K562 (cell line): Measurements from ENCODE around the gene KCTD16. TPM values are rescaled to one million over a fixed set of nuclear protein-coding genes. Genes with fewer than 3 reads are reported as not detected.

ENCODE experiments used
- ATAC-seq: fragments of 200-7000 bp; cut with Tn5 transposase; 3 replicates; pipeline ENCODE4 v1.9.1; 2020; ENCODE audit warnings: moderate library complexity
- BruUV-seq: library from RNA; stranded (reverse); fragments of 400-500 nt; replicated peaks from 2 replicates; lab custom pipeline; 2021; lab: Mats Ljungman, UMichigan
- CTCF ChIA-PET: fragments of 300-600 bp; formaldehyde crosslinking; extraction: SDS; loops from one replicate; lab custom pipeline; 2021; ENCODE audit warnings: low intra/inter-chr PET ratio; lab: Yijun Ruan, JAX
- POLR2A ChIA-PET: fragments of 300-600, 350-650 bp; sonication (Branson Sonifier 250); formaldehyde crosslinking; extraction: SDS; loops from one replicate; lab custom pipeline; 2021; ENCODE audit warnings: antibody characterized with exemption, inconsistent platforms; lab: Yijun Ruan, JAX
- DNase-seq, 4 experiments: peaks; one replicate each; pipeline versions ENCODE4 v3.0.0 to v3.0.0-alpha.2; 2011 to 2018; ENCODE audit warnings: low spot score in 3 of 4, mixed read lengths in 3 of 4; ENCODE audit errors: extremely low read depth in 1 of 4
- FAIRE-seq: peaks from 2 replicates; lab custom pipeline; 2011; peaks lifted over from hg19 to GRCh38; lab: Jason Lieb, UNC
- H2AFZ ChIP-seq: 2 replicates; pipeline ENCODE4 v1.6.0; 2011; ENCODE audit warnings: low read depth, low read length, control low read depth, inconsistent platforms
- H3K27ac ChIP-seq: fragments of 200-600 bp; 3 replicates; pipeline ENCODE4 v1.8.0; 2011; ENCODE audit warnings: low read depth, mild to moderate bottlenecking, control low read depth, inconsistent platforms, low read length, moderate library complexity, mixed read lengths; ENCODE audit errors: extremely low read depth
- H3K27me3 ChIP-seq, 2 experiments: fragments of 300-600 bp in 1 of 2; 2 replicates in 1 of 2; 3 replicates in 1 of 2; pipeline versions ENCODE4 v1.6.0 to v1.8.0; 2011; ENCODE audit warnings: inconsistent platforms in 2 of 2, low read length in 2 of 2, mild to moderate bottlenecking in 1 of 2, mixed read lengths in 1 of 2, moderate library complexity in 1 of 2; ENCODE audit not compliant: control insufficient read depth in 2 of 2, insufficient read depth in 2 of 2
- H3K36me3 ChIP-seq: fragments of 300-600 bp; 3 replicates; pipeline ENCODE4 v1.8.0; 2011; ENCODE audit warnings: mild to moderate bottlenecking, low read length, inconsistent platforms; ENCODE audit not compliant: control insufficient read depth, insufficient read depth
- H3K4me1 ChIP-seq, 2 experiments: fragments of 200-600 bp in 1 of 2; replicated peaks in 1 of 2; 2 replicates in 1 of 2; 3 replicates in 1 of 2; pipeline versions ENCODE4 v1.5.1 to v1.8.0; 2011; ENCODE audit warnings: inconsistent platforms in 2 of 2, low read length in 2 of 2, mild to moderate bottlenecking in 1 of 2, mixed read lengths in 1 of 2, moderate library complexity in 1 of 2; ENCODE audit not compliant: control insufficient read depth in 2 of 2, insufficient read depth in 2 of 2
- H3K4me2 ChIP-seq: 2 replicates; pipeline ENCODE4 v1.6.1; 2011; ENCODE audit warnings: low read length, control low read depth, inconsistent platforms, mixed read lengths; ENCODE audit not compliant: insufficient read depth
- H3K4me3 ChIP-seq: fragments of 200-600 bp; sonication (generic), shearing (Covaris generic); 2 replicates; pipeline ENCODE4 v1.5.1; 2016; ENCODE audit warnings: control low read depth, inconsistent platforms
- H3K79me2 ChIP-seq: fragments of 200-600 bp; 3 replicates; pipeline ENCODE4 v1.8.0; 2011; ENCODE audit warnings: low read length, inconsistent platforms; ENCODE audit not compliant: control insufficient read depth, insufficient read depth
- H3K9ac ChIP-seq, 2 experiments: 2 replicates each; pipeline versions ENCODE4 v1.6.0 to v1.6.1; 2011; ENCODE audit warnings: low read depth in 2 of 2, low read length in 2 of 2, control low read depth in 1 of 2, inconsistent platforms in 1 of 2, mild to moderate bottlenecking in 1 of 2, mixed read lengths in 1 of 2; ENCODE audit not compliant: insufficient read depth in 1 of 2
- H3K9me1 ChIP-seq: one replicate; pipeline ENCODE4 v1.6.0; 2011; ENCODE audit warnings: inconsistent platforms, mild to moderate bottlenecking, low read length, moderate library complexity; ENCODE audit not compliant: control insufficient read depth, insufficient read depth
- H3K9me3 ChIP-seq: replicated peaks from 2 replicates; pipeline ENCODE4 v1.5.1; 2011; ENCODE audit warnings: low read depth, low read length, inconsistent platforms; ENCODE audit not compliant: control insufficient read depth, insufficient read depth
- H4K20me1 ChIP-seq: replicated peaks from 2 replicates; pipeline ENCODE4 v1.6.1; 2011; ENCODE audit warnings: low read length, inconsistent platforms, mixed read lengths; ENCODE audit not compliant: control insufficient read depth, insufficient read depth
- E2F3 ChIP-seq: fragments of 250-450 bp; sonication (Bioruptor Pico); IDR thresholded peaks from 2 replicates; pipeline ENCODE4 v1.4.0; 2020; ENCODE audit warnings: mild to moderate bottlenecking
- GABPB1 ChIP-seq: sonication (generic); formaldehyde crosslinking; IDR thresholded peaks from 2 replicates; pipeline ENCODE4 v1.8.0; 2022; ENCODE audit warnings: mild to moderate bottlenecking, missing genetic modification reagents
- ZNF609 ChIP-seq: sonication (generic); formaldehyde crosslinking; IDR thresholded peaks from 2 replicates; pipeline ENCODE4 v1.8.1; 2023; ENCODE audit warnings: missing genetic modification reagents, mild to moderate bottlenecking, borderline replicate concordance
- WGBS: fragments of 100-300 bp; shearing (Covaris generic); methylation state at CpG from one replicate; pipeline ENCODE4 v1.1.6; 2016; ENCODE audit warnings: low coverage, mixed read lengths; ENCODE audit not compliant: insufficient coverage; ENCODE audit errors: missing lambda C conversion rate; 5-methylcytosine and 5-hydroxymethylcytosine counted together
- in situ Hi-C: fragments of 300-500 bp; cut with MboI; formaldehyde crosslinking; loops from 4 replicates; pipeline ENCODE4 v1.15.0; 2018; ENCODE audit warnings: inconsistent platforms, mixed read lengths
- intact Hi-C: fragments of 100-400 bp; cut with micrococcal nuclease; formaldehyde crosslinking; loops from 2 replicates; pipeline ENCODE4 v1.14.2; 2022
- polyA plus RNA-seq, 8 experiments: library from polyadenylated mRNA; depleted of rRNA in 4 of 8; stranded (reverse) in 5 of 8; unstranded in 3 of 8; fragments of >200 nt; fragmentation: Nextera tagmentation in 2 of 8; fragmentation: Illumina TruSeq in 1 of 8; extraction: Ambion mirVana in 2 of 8; extraction: Trizol in 1 of 8; gene quantifications; 2 replicates each; pipeline versions ENCODE4 v1.2.1 to v1.2.3, GENCODE V29; 2011 to 2014; ENCODE audit warnings: inconsistent platforms in 1 of 8, missing spikeins in 1 of 8
- total RNA-seq, 7 experiments: library from RNA; depleted of rRNA in 6 of 7; stranded (reverse); fragments of >200 nt in 6 of 7; fragmentation: Illumina TruSeq in 2 of 7; extraction: Trizol in 2 of 7; gene quantifications; 2 replicates each; pipeline versions ENCODE4 v1.2.1 to v1.2.3, GENCODE V29; 2011 to 2021; ENCODE audit warnings: low replicate concordance in 1 of 7
- TF ChIP-seq, protein P1 (sequence below): fragments of 450-650 bp; IDR thresholded peaks from 2 replicates; pipeline ENCODE4 v1.6.1; 2016; ENCODE audit warnings: borderline replicate concordance

The KCTD16 gene
- total and polyA plus RNA-seq, 9 of the 15 experiments (the other 6 are each of a cell fraction or from before 2014, with no cell fraction given) = 0.04 TPM; not detected in 8

DNA sequence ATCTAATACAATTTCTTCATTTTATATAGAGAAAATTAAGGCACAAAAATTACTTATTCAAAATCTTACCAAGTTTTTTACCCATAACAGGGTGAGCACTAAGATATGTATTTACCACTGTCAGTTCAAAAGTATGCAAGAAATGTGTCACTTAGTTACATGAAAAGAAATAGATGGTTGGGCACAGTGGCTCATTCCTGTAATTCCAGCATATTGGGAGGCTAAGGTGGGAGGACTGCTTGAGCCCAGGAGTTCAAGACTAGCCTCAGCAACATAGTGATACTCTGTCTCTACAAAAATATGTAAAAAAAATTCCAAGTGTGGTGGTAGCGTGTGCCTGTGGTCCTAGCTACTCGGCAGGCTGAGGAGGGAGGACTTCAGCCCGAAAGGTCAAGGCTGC lies 19.6 kb upstream of the KCTD16 start:
- H3K9me3 ChIP-seq = no peaks in the 10 kb centered on the region
- ChIA-PET CTCF (no interaction called here), POLR2A (no interaction called here)
- no peaks in the 10 kb centered on the region for H3K4me1 ChIP-seq
- no peaks in the 10 kb centered on the region for H3K79me2 ChIP-seq
- no TSS peak for BruUV-seq
- H3K4me3 ChIP-seq = no peak overlapping the region
- FAIRE-seq (no peak), ATAC-seq (no peak), DNase-seq (no peak)
- H3K36me3 ChIP-seq = no peaks in the 10 kb centered on the region
- H3K27me3 ChIP-seq = no peaks in the 10 kb centered on the region
- 5% methylated on average over 3 of the region's 3 CpGs for WGBS
- intact Hi-C loops (no loop called here), in situ Hi-C loops (no loop called here)
- H3K9ac ChIP-seq = no peak overlapping the region
- no peak overlapping the region for H3K4me2 ChIP-seq
- no peak overlapping the region for H2AFZ ChIP-seq
- TF ChIP-seq GABPB1 (CRISPR knock-in tag) (no peak), ZNF609 (CRISPR knock-in tag) (no peak), E2F3 (no peak)
- TF ChIP-seq, protein P1, sequence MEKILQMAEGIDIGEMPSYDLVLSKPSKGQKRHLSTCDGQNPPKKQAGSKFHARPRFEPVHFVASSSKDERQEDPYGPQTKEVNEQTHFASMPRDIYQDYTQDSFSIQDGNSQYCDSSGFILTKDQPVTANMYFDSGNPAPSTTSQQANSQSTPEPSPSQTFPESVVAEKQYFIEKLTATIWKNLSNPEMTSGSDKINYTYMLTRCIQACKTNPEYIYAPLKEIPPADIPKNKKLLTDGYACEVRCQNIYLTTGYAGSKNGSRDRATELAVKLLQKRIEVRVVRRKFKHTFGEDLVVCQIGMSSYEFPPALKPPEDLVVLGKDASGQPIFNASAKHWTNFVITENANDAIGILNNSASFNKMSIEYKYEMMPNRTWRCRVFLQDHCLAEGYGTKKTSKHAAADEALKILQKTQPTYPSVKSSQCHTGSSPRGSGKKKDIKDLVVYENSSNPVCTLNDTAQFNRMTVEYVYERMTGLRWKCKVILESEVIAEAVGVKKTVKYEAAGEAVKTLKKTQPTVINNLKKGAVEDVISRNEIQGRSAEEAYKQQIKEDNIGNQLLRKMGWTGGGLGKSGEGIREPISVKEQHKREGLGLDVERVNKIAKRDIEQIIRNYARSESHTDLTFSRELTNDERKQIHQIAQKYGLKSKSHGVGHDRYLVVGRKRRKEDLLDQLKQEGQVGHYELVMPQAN = no peak
- H3K27ac ChIP-seq = no peak overlapping the region
- H4K20me1 ChIP-seq = no peaks in the 10 kb centered on the region
- H3K9me1 ChIP-seq = no peaks in the 10 kb centered on the region
